ENCODE results near the gene CTSA.
A peak's percentile ranks its signal among the peaks of the same experiment; 100 is the strongest.

DNA sequence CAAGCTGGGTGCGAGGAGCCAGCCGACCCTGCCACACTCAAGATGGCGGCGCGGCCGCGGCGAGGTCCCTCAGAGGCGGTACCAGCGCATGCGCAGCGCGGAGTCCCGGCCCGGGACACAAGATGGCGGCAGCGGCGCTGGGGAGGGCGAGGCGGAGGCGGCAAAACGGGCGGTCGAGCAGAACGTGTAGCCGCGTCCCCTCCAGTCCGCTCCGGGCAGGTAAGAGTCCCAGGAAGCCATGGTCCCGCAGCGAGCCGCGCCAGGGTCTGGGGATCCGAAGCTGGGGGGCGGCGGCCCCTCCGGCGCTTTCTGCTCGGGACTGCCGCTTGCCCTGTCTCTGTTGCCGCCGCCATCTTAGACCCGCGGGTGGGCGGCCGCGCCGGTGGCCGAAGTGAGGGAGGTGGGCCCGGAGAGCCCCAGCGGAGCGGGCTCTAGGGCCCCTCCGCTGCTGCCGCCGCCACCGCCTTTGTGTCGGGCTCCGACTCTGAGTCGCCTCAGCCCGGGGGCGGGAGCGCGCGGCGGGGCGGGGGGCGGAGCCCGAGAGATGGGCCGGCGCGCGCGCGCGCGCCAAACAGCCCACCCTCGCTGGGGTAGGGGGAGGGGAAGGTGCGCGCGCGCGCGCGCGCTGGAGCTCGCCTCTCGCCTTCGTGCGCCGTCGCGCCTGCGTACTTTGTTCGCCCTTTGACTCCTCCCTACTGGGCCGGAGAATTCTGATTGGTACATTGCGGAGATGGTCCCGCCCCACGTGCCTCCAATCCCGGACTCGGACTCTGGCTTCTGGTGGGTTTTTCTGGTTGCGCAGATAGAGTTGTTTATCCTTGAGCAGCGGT, 43.7 kb downstream of the CTSA start, which contains the start of gene PCIF1:
- TF ChIP-seq, protein P1, sequence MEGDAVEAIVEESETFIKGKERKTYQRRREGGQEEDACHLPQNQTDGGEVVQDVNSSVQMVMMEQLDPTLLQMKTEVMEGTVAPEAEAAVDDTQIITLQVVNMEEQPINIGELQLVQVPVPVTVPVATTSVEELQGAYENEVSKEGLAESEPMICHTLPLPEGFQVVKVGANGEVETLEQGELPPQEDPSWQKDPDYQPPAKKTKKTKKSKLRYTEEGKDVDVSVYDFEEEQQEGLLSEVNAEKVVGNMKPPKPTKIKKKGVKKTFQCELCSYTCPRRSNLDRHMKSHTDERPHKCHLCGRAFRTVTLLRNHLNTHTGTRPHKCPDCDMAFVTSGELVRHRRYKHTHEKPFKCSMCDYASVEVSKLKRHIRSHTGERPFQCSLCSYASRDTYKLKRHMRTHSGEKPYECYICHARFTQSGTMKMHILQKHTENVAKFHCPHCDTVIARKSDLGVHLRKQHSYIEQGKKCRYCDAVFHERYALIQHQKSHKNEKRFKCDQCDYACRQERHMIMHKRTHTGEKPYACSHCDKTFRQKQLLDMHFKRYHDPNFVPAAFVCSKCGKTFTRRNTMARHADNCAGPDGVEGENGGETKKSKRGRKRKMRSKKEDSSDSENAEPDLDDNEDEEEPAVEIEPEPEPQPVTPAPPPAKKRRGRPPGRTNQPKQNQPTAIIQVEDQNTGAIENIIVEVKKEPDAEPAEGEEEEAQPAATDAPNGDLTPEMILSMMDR (IDR thresholded peaks at IDR 0.05) = peak in 2 of 3 donors; percentile 25 to 30
- TF ChIP-seq POLR2A (IDR thresholded peaks at IDR 0.05) = peak; percentile 96
